ENCODE measurements around the gene ACOT6. TPM values are rescaled to one million over a fixed set of nuclear protein-coding genes. Genes with fewer than 3 reads are reported as not detected.
A peak's percentile ranks its signal among the peaks of the same experiment; 100 is the strongest.

ACOT6 gene
- total and polyA plus RNA-seq, 4 donors, result not detected

DNA sequence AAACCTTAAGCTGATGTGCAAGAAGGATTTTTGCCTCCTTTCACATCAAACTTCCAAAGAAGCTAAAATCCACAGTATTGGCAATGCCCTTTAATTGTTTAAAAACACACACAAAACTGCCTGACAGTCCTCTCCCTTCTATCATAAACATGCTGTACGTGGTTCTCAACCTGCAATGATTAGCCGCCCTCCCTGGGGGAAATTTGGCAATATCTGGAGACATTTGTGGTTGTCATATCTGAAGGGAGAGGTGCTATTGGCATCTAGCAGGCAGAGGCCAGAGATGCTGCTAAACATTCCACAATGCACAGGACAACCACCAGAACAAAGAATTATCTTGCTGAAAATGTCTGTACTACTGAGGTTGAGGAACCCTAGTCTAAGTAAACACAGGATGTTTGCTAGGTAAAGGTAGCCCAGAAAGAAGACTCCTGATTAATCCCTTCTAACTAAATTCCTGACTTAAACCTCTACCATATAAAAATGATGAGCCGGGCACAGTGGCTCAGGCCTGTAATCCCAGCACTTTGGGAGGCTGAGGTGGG, 1.2 kb downstream of the ACOT6 start:
- H3K4me3 ChIP-seq (ENCODE audit: low read length in 2 of 2), result peak overlapping the region in 1 of 2 donors; percentile 74
- no peaks in the 10 kb centered on the region for H3K9me3 ChIP-seq (ENCODE audit: control insufficient read depth, low read length)
- H3K4me1 ChIP-seq (ENCODE audit: control insufficient read depth in 1 of 2, insufficient read depth in 2 of 2, low read length in 2 of 2), result no peaks in the 10 kb centered on the region
- no peaks in the 10 kb centered on the region for H3K27me3 ChIP-seq (ENCODE audit: control insufficient read depth in 1 of 2, insufficient read depth in 2 of 2, low read length in 1 of 2)
- intact Hi-C loops (cut with DNase I), result loop anchor here in 1 of 2 donors (10.0 kb wide), 1 partner anchor 49 kb away; the partner anchor contains the start of gene ACOT2
- DNase-seq (no peak), ATAC-seq (ENCODE audit: low FRiP score) (no peak)
- 82 to 91% methylated on average over 3 of the region's 3 CpGs for WGBS, 2 donors
- no peak overlapping the region for H3K27ac ChIP-seq (ENCODE audit: low read depth in 1 of 2, low read length in 2 of 2)
- H3K36me3 ChIP-seq (ENCODE audit: control insufficient read depth in 1 of 2, insufficient read depth in 2 of 2, low read length in 1 of 2), result no peaks in the 10 kb centered on the region

DNA sequence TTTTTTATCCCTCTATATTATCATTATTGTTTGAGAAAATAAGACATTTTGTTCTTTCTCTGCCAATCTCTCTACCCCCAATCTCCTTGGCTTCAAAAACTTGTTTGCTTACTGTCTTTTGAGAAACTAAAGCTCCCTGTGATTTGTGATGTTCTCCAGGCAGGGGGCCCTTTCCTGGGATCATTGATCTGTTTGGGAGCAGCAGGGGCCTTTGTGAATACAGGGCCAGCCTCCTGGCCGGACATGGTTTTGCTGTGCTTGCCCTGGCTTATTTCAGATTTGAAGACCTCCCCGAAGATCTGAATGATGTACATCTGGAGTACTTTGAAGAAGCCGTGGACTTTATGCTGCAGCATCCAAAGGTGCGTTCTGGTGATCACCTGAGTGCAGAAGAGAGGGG, 4.5 kb downstream of the ACOT6 start:
- 71 to 77% methylated on average over 4 of the region's 4 CpGs for WGBS, 2 donors
- intact Hi-C loops (cut with DNase I), result loop anchor here in 1 of 2 donors (10.0 kb wide), 1 partner anchor 52 kb away; the partner anchor contains the start of gene ACOT2
- no peak for ATAC-seq (ENCODE audit: low FRiP score)

DNA sequence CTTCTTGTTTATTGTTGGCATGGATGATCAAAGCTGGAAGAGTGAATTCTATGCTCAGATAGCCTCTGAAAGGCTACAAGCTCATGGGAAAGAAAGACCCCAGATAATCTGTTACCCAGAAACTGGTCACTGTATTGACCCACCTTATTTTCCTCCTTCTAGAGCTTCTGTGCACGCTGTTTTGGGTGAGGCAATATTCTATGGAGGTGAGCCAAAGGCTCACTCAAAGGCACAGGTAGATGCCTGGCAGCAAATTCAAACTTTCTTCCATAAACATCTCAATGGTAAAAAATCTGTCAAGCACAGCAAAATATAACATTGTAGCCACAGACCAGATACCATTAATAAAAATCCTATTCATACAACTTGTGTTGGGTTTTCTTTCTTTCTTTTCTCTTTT, 7.2 kb downstream of the ACOT6 start:
- DNase-seq (no peak), ATAC-seq (ENCODE audit: low FRiP score) (no peak)
- Histone ChIP-seq H3K27ac (ENCODE audit: low read depth in 1 of 2, low read length in 2 of 2) (no peak overlapping the region), H3K4me1 (ENCODE audit: control insufficient read depth in 1 of 2, insufficient read depth in 2 of 2, low read length in 2 of 2) (no peaks in the 10 kb centered on the region), H3K4me3 (ENCODE audit: low read length in 2 of 2) (no peak overlapping the region), H3K27me3 (ENCODE audit: control insufficient read depth in 1 of 2, insufficient read depth in 2 of 2, low read length in 1 of 2) (no peaks in the 10 kb centered on the region), H3K9me3 (ENCODE audit: control insufficient read depth, low read length) (no peaks in the 10 kb centered on the region), H3K36me3 (ENCODE audit: control insufficient read depth in 1 of 2, insufficient read depth in 2 of 2, low read length in 1 of 2) (no peaks in the 10 kb centered on the region)
- WGBS, 2 donors, result 88 to 89% methylated on average over 1 of the region's 1 CpG
- intact Hi-C loops (cut with DNase I), result loop anchor here in 1 of 2 donors (10.0 kb wide), 1 partner anchor 55 kb away; the partner anchor contains the start of gene ACOT2

More for the DNA sequence above, 4.5 kb downstream of the ACOT6 start:
- Histone ChIP-seq H3K27ac (ENCODE audit: low read depth in 1 of 2, low read length in 2 of 2) (no peak overlapping the region), H3K36me3 (ENCODE audit: control insufficient read depth in 1 of 2, insufficient read depth in 2 of 2, low read length in 1 of 2) (no peaks in the 10 kb centered on the region), H3K9me3 (ENCODE audit: control insufficient read depth, low read length) (no peaks in the 10 kb centered on the region), H3K27me3 (ENCODE audit: control insufficient read depth in 1 of 2, insufficient read depth in 2 of 2, low read length in 1 of 2) (no peaks in the 10 kb centered on the region), H3K4me1 (ENCODE audit: control insufficient read depth in 1 of 2, insufficient read depth in 2 of 2, low read length in 2 of 2) (no peaks in the 10 kb centered on the region), H3K4me3 (ENCODE audit: low read length in 2 of 2) (no peak overlapping the region)
- DNase-seq, result no peak

DNA sequence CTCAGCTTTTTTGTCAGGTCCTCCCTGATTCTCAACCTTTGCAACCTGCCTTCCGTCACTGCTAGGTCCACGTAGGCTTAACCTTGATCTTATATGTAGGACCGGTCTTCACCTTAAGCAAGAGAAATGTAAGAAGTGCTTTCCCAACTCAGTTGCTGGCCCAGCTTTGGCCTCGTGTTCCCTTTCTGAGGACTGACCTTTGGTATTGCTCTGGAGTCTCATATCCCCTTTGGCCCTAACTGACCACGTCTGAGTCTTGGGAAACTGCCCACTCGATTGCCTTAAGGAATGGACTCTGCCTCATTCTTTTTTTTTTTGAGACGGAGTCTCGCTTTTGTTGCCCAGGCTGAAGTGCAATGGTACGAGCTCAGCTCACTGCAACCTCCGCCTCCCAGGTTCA, 8.0 kb downstream of the ACOT6 start:
- H3K36me3 ChIP-seq (ENCODE audit: control insufficient read depth in 1 of 2, insufficient read depth in 2 of 2, low read length in 1 of 2), result no peaks in the 10 kb centered on the region
- H3K9me3 ChIP-seq (ENCODE audit: control insufficient read depth, low read length), result no peaks in the 10 kb centered on the region
- no peak overlapping the region for H3K27ac ChIP-seq (ENCODE audit: low read depth in 1 of 2, low read length in 2 of 2)
- no peak overlapping the region for H3K4me3 ChIP-seq (ENCODE audit: low read length in 2 of 2)
- no peak for DNase-seq
- no peaks in the 10 kb centered on the region for H3K4me1 ChIP-seq (ENCODE audit: control insufficient read depth in 1 of 2, insufficient read depth in 2 of 2, low read length in 2 of 2)
- H3K27me3 ChIP-seq (ENCODE audit: control insufficient read depth in 1 of 2, insufficient read depth in 2 of 2, low read length in 1 of 2), result no peaks in the 10 kb centered on the region
- intact Hi-C loops (cut with DNase I), result no loop called here
- no peak for ATAC-seq (ENCODE audit: low FRiP score)
- WGBS, 2 donors, result 84 to 87% methylated on average over 10 of the region's 10 CpGs

DNA sequence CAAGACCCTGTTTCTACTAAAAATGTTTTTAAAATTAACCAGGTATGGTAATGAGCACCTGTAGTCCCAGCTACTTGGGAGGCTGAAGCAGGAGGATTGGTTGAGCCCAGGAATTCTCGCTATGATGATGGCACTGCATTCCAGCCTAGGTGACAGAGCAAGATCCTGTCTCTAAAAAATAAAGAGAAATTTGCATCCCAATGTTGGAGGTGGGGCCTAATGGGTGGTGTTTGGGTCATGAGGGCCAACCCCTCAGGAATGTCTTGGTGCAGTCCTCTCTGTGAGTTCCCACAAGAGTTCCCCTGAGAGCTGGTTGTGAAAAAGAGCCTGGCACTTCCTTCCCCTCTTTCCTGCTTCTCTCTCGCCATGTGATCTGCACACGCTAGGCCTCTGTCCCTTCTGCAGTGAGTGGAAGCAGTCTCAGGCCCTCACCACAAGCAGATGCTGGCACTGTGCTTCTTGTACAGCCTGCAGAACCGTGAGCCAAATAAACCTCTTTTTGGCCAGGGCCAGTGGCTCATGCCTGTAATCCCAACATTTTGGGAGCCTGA, 11.3 kb downstream of the ACOT6 start:
- Histone ChIP-seq H3K9me3 (ENCODE audit: control insufficient read depth, low read length) (no peaks in the 10 kb centered on the region), H3K27ac (ENCODE audit: low read depth in 1 of 2, low read length in 2 of 2) (no peak overlapping the region), H3K27me3 (ENCODE audit: control insufficient read depth in 1 of 2, insufficient read depth in 2 of 2, low read length in 1 of 2) (no peaks in the 10 kb centered on the region), H3K4me3 (ENCODE audit: low read length in 2 of 2) (no peak overlapping the region), H3K36me3 (ENCODE audit: control insufficient read depth in 1 of 2, insufficient read depth in 2 of 2, low read length in 1 of 2) (no peaks in the 10 kb centered on the region), H3K4me1 (ENCODE audit: control insufficient read depth in 1 of 2, insufficient read depth in 2 of 2, low read length in 2 of 2) (no peaks in the 10 kb centered on the region)
- intact Hi-C loops (cut with DNase I), result no loop called here
- DNase-seq, result no peak
- no peak for ATAC-seq (ENCODE audit: low FRiP score)
- 92 to 93% methylated on average over 4 of the region's 4 CpGs for WGBS, 2 donors

DNA sequence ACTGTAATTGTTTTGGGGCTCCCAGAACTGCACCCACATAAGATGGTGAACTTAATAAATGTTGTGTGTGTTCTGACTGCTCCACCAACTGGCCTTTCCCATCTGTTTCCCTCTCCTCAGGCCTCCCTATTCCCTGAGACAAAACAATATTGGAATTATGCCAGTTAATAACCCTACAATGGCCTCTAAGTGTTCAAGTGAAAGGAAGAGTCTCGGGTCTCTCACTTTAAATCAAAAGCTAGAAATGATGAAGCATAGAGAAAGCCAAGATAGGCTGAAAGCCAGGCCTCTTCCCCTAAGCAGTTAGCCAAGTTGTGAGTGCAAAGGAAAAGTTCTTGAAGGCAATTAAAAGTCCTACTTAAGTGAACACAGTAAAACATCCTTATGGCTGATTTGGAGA, 13.4 kb downstream of the ACOT6 start:
- intact Hi-C loops (cut with DNase I), result no loop called here
- ATAC-seq (ENCODE audit: low FRiP score), result no peak
- 83 to 86% methylated on average over 1 of the region's 1 CpG for WGBS, 2 donors

DNA sequence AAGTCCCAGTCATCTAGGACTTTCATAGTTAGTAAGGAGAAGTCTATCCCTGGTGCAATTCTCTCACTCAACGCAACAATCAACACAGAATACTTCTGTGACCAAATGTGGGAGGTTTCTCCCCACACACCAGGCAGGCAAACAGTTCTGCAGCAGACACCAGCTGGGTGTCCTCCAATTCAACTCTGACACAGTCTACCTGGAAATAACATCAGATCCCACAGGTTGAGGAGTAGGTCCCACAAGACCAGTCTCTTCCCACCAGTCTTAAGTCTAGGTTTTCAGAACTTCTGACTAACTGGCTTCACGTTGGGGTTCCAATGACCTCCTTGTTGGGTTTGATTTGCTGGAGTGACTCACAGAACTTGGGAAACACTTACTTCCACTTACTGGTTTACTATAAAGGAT, 14.8 kb downstream of the ACOT6 start:
- no peaks in the 10 kb centered on the region for H3K4me1 ChIP-seq (ENCODE audit: control insufficient read depth in 1 of 2, insufficient read depth in 2 of 2, low read length in 2 of 2)
- H3K27me3 ChIP-seq (ENCODE audit: control insufficient read depth in 1 of 2, insufficient read depth in 2 of 2, low read length in 1 of 2), result no peaks in the 10 kb centered on the region
- ATAC-seq (ENCODE audit: low FRiP score), result no peak
- DNase-seq, result no peak
- no peak overlapping the region for H3K27ac ChIP-seq (ENCODE audit: low read depth in 1 of 2, low read length in 2 of 2)
- no peak overlapping the region for H3K4me3 ChIP-seq (ENCODE audit: low read length in 2 of 2)
- H3K36me3 ChIP-seq (ENCODE audit: control insufficient read depth in 1 of 2, insufficient read depth in 2 of 2, low read length in 1 of 2), result no peaks in the 10 kb centered on the region
- H3K9me3 ChIP-seq (ENCODE audit: control insufficient read depth, low read length), result no peaks in the 10 kb centered on the region
- intact Hi-C loops (cut with DNase I), result no loop called here
- WGBS, 2 donors, result 95 to 96% methylated on average over 2 of the region's 2 CpGs

More for the DNA sequence above, 13.4 kb downstream of the ACOT6 start:
- DNase-seq, result no peak
- H3K9me3 ChIP-seq (ENCODE audit: control insufficient read depth, low read length), result no peaks in the 10 kb centered on the region
- no peak overlapping the region for H3K4me3 ChIP-seq (ENCODE audit: low read length in 2 of 2)
- no peak overlapping the region for H3K27ac ChIP-seq (ENCODE audit: low read depth in 1 of 2, low read length in 2 of 2)
- no peaks in the 10 kb centered on the region for H3K36me3 ChIP-seq (ENCODE audit: control insufficient read depth in 1 of 2, insufficient read depth in 2 of 2, low read length in 1 of 2)
- no peaks in the 10 kb centered on the region for H3K4me1 ChIP-seq (ENCODE audit: control insufficient read depth in 1 of 2, insufficient read depth in 2 of 2, low read length in 2 of 2)
- H3K27me3 ChIP-seq (ENCODE audit: control insufficient read depth in 1 of 2, insufficient read depth in 2 of 2, low read length in 1 of 2), result no peaks in the 10 kb centered on the region

DNA sequence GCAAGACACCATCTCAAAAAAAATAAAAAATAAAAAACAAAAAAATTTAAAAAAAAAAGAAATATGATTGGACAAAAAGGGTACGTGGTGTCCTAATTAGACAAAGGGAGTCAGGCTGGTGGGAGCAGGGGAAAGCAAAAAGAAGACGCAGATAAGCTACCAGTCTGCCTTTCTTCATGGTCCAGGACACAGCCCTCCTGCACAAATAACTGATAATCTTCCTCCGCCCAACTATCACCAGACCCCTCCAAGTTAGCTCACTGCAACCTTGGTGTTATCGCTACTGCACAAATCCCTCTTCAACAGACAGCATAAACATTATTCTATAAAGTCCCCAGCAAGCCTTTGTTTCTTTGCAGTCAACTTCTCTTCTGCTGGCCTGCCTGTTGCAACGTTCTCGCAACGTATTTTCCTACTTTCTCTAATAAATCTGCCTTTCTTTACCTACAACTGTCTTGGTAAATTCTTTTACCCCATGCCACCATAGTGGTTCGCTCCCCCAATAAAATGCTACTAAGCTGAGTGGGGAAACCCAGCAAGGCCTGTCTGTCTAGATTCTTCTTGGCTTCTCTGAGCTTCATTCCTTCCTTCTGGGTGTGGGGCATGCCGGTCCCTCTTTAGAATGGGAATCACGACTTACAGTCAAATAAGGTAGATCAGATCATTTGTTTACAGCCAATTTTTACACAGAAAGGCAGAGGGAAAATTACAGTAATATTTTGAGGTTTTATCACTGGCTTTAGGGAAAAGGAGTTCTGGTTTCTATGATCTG, 17.9 kb downstream of the ACOT6 start:
- Histone ChIP-seq H3K36me3 (ENCODE audit: control insufficient read depth in 1 of 2, insufficient read depth in 2 of 2, low read length in 1 of 2) (no peaks in the 10 kb centered on the region), H3K9me3 (ENCODE audit: control insufficient read depth, low read length) (no peaks in the 10 kb centered on the region), H3K4me1 (ENCODE audit: control insufficient read depth in 1 of 2, insufficient read depth in 2 of 2, low read length in 2 of 2) (no peaks in the 10 kb centered on the region), H3K4me3 (ENCODE audit: low read length in 2 of 2) (no peak overlapping the region), H3K27me3 (ENCODE audit: control insufficient read depth in 1 of 2, insufficient read depth in 2 of 2, low read length in 1 of 2) (no peaks in the 10 kb centered on the region), H3K27ac (ENCODE audit: low read depth in 1 of 2, low read length in 2 of 2) (no peak overlapping the region)
- WGBS, 2 donors, result 87 to 92% methylated on average over 10 of the region's 10 CpGs
- no peak for DNase-seq
- no peak for ATAC-seq (ENCODE audit: low FRiP score)
- intact Hi-C loops (cut with DNase I), result no loop called here
